PFSK-1 (cell line): ENCODE measurements around the gene HEY2.

ENCODE experiments used
- FOXP2 ChIP-seq: optimal IDR thresholded peaks from 2 replicates; pipeline ENCODE3; 2011; ENCODE audit warnings: borderline replicate concordance, control low read depth, inconsistent platforms; ENCODE audit not compliant: insufficient read depth; ENCODE audit errors: extremely low read length, extremely low read depth
- POLR2AphosphoS5 ChIP-seq: IDR thresholded peaks from 2 replicates; pipeline ENCODE4 v1.6.1; 2012; ENCODE audit warnings: low read depth, mild to moderate bottlenecking, control low read depth, low read length, moderate library complexity
- SIN3A ChIP-seq: IDR thresholded peaks from 2 replicates; pipeline ENCODE4 v1.6.1; 2012; ENCODE audit warnings: mild to moderate bottlenecking, low read length, moderate library complexity, borderline replicate concordance; ENCODE audit not compliant: insufficient read depth
- TAF1 ChIP-seq: IDR thresholded peaks from 2 replicates; pipeline ENCODE4 v1.6.1; 2012; ENCODE audit warnings: low read length, control low read depth, borderline replicate concordance; ENCODE audit not compliant: insufficient read depth
- TF ChIP-seq, protein P1 (sequence below), 2 experiments: IDR thresholded peaks; 2 replicates each; pipeline versions ENCODE4 v1.6.1 to v1.8.0; 2011 to 2012; ENCODE audit warnings: low read depth in 2 of 2, low read length in 2 of 2, control low read depth in 1 of 2, inconsistent platforms in 1 of 2, mild to moderate bottlenecking in 1 of 2, moderate library complexity in 1 of 2; ENCODE audit not compliant: insufficient read depth in 1 of 2

- TF ChIP-seq POLR2AphosphoS5: no peak
- TF ChIP-seq TAF1: no peak
- no peak for TF ChIP-seq SIN3A
- TF ChIP-seq, protein P1, sequence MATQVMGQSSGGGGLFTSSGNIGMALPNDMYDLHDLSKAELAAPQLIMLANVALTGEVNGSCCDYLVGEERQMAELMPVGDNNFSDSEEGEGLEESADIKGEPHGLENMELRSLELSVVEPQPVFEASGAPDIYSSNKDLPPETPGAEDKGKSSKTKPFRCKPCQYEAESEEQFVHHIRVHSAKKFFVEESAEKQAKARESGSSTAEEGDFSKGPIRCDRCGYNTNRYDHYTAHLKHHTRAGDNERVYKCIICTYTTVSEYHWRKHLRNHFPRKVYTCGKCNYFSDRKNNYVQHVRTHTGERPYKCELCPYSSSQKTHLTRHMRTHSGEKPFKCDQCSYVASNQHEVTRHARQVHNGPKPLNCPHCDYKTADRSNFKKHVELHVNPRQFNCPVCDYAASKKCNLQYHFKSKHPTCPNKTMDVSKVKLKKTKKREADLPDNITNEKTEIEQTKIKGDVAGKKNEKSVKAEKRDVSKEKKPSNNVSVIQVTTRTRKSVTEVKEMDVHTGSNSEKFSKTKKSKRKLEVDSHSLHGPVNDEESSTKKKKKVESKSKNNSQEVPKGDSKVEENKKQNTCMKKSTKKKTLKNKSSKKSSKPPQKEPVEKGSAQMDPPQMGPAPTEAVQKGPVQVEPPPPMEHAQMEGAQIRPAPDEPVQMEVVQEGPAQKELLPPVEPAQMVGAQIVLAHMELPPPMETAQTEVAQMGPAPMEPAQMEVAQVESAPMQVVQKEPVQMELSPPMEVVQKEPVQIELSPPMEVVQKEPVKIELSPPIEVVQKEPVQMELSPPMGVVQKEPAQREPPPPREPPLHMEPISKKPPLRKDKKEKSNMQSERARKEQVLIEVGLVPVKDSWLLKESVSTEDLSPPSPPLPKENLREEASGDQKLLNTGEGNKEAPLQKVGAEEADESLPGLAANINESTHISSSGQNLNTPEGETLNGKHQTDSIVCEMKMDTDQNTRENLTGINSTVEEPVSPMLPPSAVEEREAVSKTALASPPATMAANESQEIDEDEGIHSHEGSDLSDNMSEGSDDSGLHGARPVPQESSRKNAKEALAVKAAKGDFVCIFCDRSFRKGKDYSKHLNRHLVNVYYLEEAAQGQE (IDR thresholded peaks at IDR 0.05; ENCODE audit: insufficient read depth in 1 of 2, low read depth in 2 of 2, low read length in 2 of 2): no peak
- no peak for TF ChIP-seq FOXP2
Observed at GRCh38 chr6:125759184-125759902, 9.9 kb downstream of the HEY2 start.
